ENCODE data around the gene SINHCAF. TPM values are rescaled to one million over a fixed set of nuclear protein-coding genes. Genes with fewer than 3 reads are reported as not detected.
A peak's percentile ranks its signal among the peaks of the same experiment; 100 is the strongest.
"Not testable (repeated sequence)": the region's sequence is repeated elsewhere in the genome, so short reads cannot be mapped to it uniquely, and the experiment has no call there.

SINHCAF gene, protein sequence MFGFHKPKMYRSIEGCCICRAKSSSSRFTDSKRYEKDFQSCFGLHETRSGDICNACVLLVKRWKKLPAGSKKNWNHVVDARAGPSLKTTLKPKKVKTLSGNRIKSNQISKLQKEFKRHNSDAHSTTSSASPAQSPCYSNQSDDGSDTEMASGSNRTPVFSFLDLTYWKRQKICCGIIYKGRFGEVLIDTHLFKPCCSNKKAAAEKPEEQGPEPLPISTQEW
- total RNA-seq: 153 and 157 TPM in 2 replicates

- Mint-ChIP-seq H3K9me3 (no peaks in the 10 kb centered on the region), H3K36me3 (ENCODE audit: low read depth) (peaks cover 19% of the 10 kb centered on the region), H3K4me3 (peak within 1 kb of the TSS; percentile 96), H3K27me3 (no peaks in the 10 kb centered on the region), H3K27ac (peak within 1 kb of the TSS; percentile 97), H3K4me1 (peaks cover 34% of the 10 kb centered on the region)
- ATAC-seq (ENCODE audit: low read depth): peak; percentile 62
- no peak for TF ChIP-seq CTCF (IDR thresholded peaks at IDR 0.05)
- POLR2A ChIA-PET: interaction anchor here (0.6 to 6.1 kb wide), 19 partner anchors 9 to 1430 kb away, joined by 3 to 116 read pairs (median 6); partner anchors contain the start of gene YARS2
- CTCF ChIA-PET: interaction anchor here (0.8 kb wide), 1 partner anchor 54 kb away, joined by 4 read pairs; no protein-coding TSS in a partner anchor
- intact Hi-C loops (cut with micrococcal nuclease): loop anchor here (1.0 to 10.0 kb wide), 15 partner anchors 9 to 1941 kb away; partner anchors contain the start of genes AMN1, CAPRIN2, DDX11 and DENND5B
- peak; percentile 99 for DNase-seq
These were observed at the start of gene SINHCAF for GRCh38 chr12:31325877-31326631. SINHCAF (minus strand) TSS chr12:31326150; CDS start chr12:31298204, 27,946 bp downstream.

GRCh38 chr12:31375422-31375821 lies 49.5 kb upstream of the SINHCAF start:
- POLR2A ChIA-PET; H3K4me3 Mint-ChIP-seq; H3K27me3 Mint-ChIP-seq; ATAC-seq (ENCODE audit: low read depth); CTCF ChIA-PET; intact Hi-C loops (cut with micrococcal nuclease); H3K9me3 Mint-ChIP-seq; H3K4me1 Mint-ChIP-seq; DNase-seq; H3K36me3 Mint-ChIP-seq (ENCODE audit: low read depth); H3K27ac Mint-ChIP-seq: not testable (repeated sequence)

DNA sequence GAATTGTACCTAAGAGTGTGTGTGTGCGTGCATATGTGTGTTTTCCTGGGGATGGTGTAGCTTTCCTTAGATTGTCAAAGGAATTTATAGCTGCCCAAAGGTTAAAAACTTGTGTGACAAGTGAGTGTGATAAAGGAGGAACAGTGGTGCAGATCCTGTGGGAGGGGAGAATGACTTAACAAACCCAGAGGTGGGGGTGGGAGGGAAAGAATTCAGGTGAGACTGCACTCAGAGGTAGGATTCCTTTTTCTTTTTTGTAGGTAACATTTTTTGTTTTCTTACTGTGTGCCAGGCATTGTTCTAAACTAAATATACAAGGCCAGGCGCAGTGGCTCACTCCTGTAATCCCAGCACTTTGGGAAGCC lies 45.3 kb upstream of the SINHCAF start:
- ChIA-PET CTCF (interaction anchor here (1.0 kb wide), 1 partner anchor 42 kb away, joined by 3 read pairs; no protein-coding TSS in a partner anchor), POLR2A (no interaction called here)
- ATAC-seq (ENCODE audit: low read depth) (no peak), DNase-seq (no peak)
- no peak for TF ChIP-seq CTCF (IDR thresholded peaks at IDR 0.05)
- no peaks in the 10 kb centered on the region for H3K27me3 Mint-ChIP-seq
- H3K4me1 Mint-ChIP-seq: no peaks in the 10 kb centered on the region
- H3K4me3 Mint-ChIP-seq: no peak overlapping the region
- H3K27ac Mint-ChIP-seq: no peak overlapping the region
- intact Hi-C loops (cut with micrococcal nuclease): no loop called here
- H3K9me3 Mint-ChIP-seq: no peaks in the 10 kb centered on the region
- H3K36me3 Mint-ChIP-seq (ENCODE audit: low read depth): no peaks in the 10 kb centered on the region

GRCh38 chr12:31370531-31371255 lies 44.7 kb upstream of the SINHCAF start:
- Mint-ChIP-seq H3K9me3 (no peaks in the 10 kb centered on the region), H3K4me3 (no peak overlapping the region), H3K27ac (no peak overlapping the region), H3K27me3 (no peaks in the 10 kb centered on the region), H3K36me3 (ENCODE audit: low read depth) (no peaks in the 10 kb centered on the region), H3K4me1 (no peaks in the 10 kb centered on the region)
- ATAC-seq (ENCODE audit: low read depth) (no peak), DNase-seq (no peak)
- no peak for TF ChIP-seq CTCF (IDR thresholded peaks at IDR 0.05)
- intact Hi-C loops (cut with micrococcal nuclease): no loop called here
- ChIA-PET CTCF (interaction anchor here (1.0 kb wide), 1 partner anchor 42 kb away, joined by 3 read pairs; no protein-coding TSS in a partner anchor), POLR2A (no interaction called here)

DNA sequence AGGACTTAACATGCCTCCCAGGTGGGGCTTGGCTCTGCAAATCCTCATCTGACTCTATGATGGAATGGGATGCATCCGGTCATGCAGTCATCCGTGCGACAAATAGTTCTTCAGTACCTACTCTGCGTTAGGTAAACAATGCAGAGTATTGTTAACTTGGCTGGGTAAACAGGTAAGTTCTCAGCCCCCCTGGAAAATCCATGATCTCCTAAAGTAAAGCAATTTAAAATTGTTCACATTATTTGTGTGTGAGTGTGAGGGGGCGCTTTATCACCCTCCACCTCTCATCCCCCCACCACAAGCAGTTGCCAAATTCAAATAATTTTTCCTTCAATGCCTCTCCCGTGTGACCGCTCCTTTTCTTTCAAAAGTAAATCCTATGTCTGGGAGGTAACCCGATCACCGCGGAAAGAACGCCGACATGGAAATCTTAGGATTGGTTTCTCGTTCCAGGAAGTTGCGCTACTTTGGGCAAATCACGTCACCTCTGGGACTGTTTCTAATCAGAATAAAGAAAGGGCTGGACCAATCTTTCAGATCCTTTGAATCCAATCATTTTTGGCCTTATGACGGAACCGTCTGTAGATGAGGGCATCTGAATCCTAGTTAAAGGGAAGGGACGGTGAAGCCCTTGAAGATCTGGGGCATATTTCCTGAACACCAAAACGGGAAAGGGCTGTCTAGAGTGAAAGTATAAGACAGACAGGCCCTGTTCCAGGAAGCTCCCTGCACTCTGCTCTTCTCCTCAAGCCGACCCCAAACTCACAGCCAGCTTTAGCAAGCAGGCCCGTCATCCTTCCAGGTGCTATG lies 44.0 kb upstream of the SINHCAF start:
- DNase-seq (no peak), ATAC-seq (ENCODE audit: low read depth) (no peak)
- H3K27me3 Mint-ChIP-seq: no peaks in the 10 kb centered on the region
- no peak overlapping the region for H3K27ac Mint-ChIP-seq
- TF ChIP-seq CTCF (IDR thresholded peaks at IDR 0.05): no peak
- H3K9me3 Mint-ChIP-seq: no peaks in the 10 kb centered on the region
- no peaks in the 10 kb centered on the region for H3K4me1 Mint-ChIP-seq
- POLR2A ChIA-PET: no interaction called here
- no peak overlapping the region for H3K4me3 Mint-ChIP-seq
- intact Hi-C loops (cut with micrococcal nuclease): loop anchor here (10.0 kb wide), 1 partner anchor 255 kb away; no protein-coding TSS in a partner anchor
- no peaks in the 10 kb centered on the region for H3K36me3 Mint-ChIP-seq (ENCODE audit: low read depth)
- CTCF ChIA-PET: no interaction called here

Measured in activated B cell treated with CpG ODN at 0.5 μM for 24 hours (primary cell).